Measurements from ENCODE around the gene AEBP2.

GRCh38 chr12:19412844-19413243 lies 26.4 kb upstream of the AEBP2 start:
- TF ChIP-seq CHD1 (IDR thresholded peaks at IDR 0.05; ENCODE audit: low read depth, low read length) (no peak), CTCF (conservative IDR thresholded peaks at IDR 0.05; ENCODE audit: low read depth, low read length) (no peak), RCOR1 (IDR thresholded peaks at IDR 0.05; ENCODE audit: insufficient replicate concordance, low read length) (no peak), USF2 (IDR thresholded peaks at IDR 0.05; ENCODE audit: low read depth, low read length) (no peak), RAD21 (IDR thresholded peaks at IDR 0.05; ENCODE audit: low read length) (no peak), CEBPB (IDR thresholded peaks at IDR 0.05; ENCODE audit: low read depth, low read length) (no peak), POLR2A (IDR thresholded peaks at IDR 0.05; ENCODE audit: low read depth, low read length) (no peak), MXI1 (IDR thresholded peaks at IDR 0.05; ENCODE audit: borderline replicate concordance, low read depth, low read length) (no peak), SMC3 (IDR thresholded peaks at IDR 0.05; ENCODE audit: low read depth, low read length) (no peak)

Measured in IMR-90 (cell line).